RWPE2 (cell line): ENCODE measurements around the gene FGD5.

Experiments
- ATAC-seq: fragments of 200-7000 bp; cut with Tn5 transposase; 3 replicates; pipeline ENCODE4 v1.9.1; 2021; ENCODE audit warnings: low read depth
- DNase-seq: peaks from one replicate; pipeline ENCODE4 v3.0.0-alpha.2; 2020; ENCODE audit warnings: low spot score
- H3K27ac ChIP-seq: fragments of 450-650 bp; 2 replicates; pipeline ENCODE4 v1.5.1; 2017; ENCODE audit warnings: mild to moderate bottlenecking; ENCODE audit not compliant: poor library complexity, severe bottlenecking
- H3K27me3 ChIP-seq: fragments of 250-450 bp; sonication (Bioruptor Pico); 2 replicates; pipeline ENCODE4 v1.5.1; 2021; ENCODE audit warnings: mild to moderate bottlenecking, moderate library complexity; ENCODE audit not compliant: insufficient read depth, poor library complexity, severe bottlenecking
- H3K36me3 ChIP-seq: fragments of 250-450 bp; sonication (Bioruptor Pico); 2 replicates; pipeline ENCODE4 v1.5.1; 2020; ENCODE audit warnings: low read depth, mild to moderate bottlenecking, moderate library complexity
- H3K4me1 ChIP-seq: fragments of 250-450 bp; sonication (Bioruptor Pico); 2 replicates; pipeline ENCODE4 v1.5.1; 2021; ENCODE audit warnings: mild to moderate bottlenecking, moderate library complexity; ENCODE audit not compliant: insufficient read depth, poor library complexity, severe bottlenecking
- H3K4me3 ChIP-seq: fragments of 250-450 bp; sonication (Bioruptor Pico); 2 replicates; pipeline ENCODE4 v1.5.1; 2021; ENCODE audit warnings: mild to moderate bottlenecking, moderate library complexity; ENCODE audit not compliant: severe bottlenecking
- H3K9me3 ChIP-seq: fragments of 250-450 bp; sonication (Bioruptor Pico); 2 replicates; pipeline ENCODE4 v1.5.1; 2021; ENCODE audit warnings: mild to moderate bottlenecking, moderate library complexity; ENCODE audit not compliant: severe bottlenecking
- TF ChIP-seq, protein P1 (sequence below): fragments of 450-650 bp; IDR thresholded peaks from one replicate; pipeline ENCODE4 v1.5.1; 2017; ENCODE audit warnings: mild to moderate bottlenecking, moderate library complexity; ENCODE audit not compliant: poor library complexity, severe bottlenecking

FGD5 gene

GRCh38 chr3:14867936-14868570 is 49.3 kb downstream of the FGD5 start:
- no peak overlapping the region for H3K4me3 ChIP-seq
- H3K27me3 ChIP-seq = no peaks in the 10 kb centered on the region
- H3K36me3 ChIP-seq = no peaks in the 10 kb centered on the region
- ATAC-seq (no peak), DNase-seq (no peak)
- no peak overlapping the region for H3K27ac ChIP-seq
- TF ChIP-seq, protein P1, sequence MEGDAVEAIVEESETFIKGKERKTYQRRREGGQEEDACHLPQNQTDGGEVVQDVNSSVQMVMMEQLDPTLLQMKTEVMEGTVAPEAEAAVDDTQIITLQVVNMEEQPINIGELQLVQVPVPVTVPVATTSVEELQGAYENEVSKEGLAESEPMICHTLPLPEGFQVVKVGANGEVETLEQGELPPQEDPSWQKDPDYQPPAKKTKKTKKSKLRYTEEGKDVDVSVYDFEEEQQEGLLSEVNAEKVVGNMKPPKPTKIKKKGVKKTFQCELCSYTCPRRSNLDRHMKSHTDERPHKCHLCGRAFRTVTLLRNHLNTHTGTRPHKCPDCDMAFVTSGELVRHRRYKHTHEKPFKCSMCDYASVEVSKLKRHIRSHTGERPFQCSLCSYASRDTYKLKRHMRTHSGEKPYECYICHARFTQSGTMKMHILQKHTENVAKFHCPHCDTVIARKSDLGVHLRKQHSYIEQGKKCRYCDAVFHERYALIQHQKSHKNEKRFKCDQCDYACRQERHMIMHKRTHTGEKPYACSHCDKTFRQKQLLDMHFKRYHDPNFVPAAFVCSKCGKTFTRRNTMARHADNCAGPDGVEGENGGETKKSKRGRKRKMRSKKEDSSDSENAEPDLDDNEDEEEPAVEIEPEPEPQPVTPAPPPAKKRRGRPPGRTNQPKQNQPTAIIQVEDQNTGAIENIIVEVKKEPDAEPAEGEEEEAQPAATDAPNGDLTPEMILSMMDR = no peak
- H3K4me1 ChIP-seq = no peaks in the 10 kb centered on the region
- H3K9me3 ChIP-seq = no peaks in the 10 kb centered on the region

- no peak overlapping the region for H3K4me3 ChIP-seq
- DNase-seq (no peak), ATAC-seq (no peak)
- no peaks in the 10 kb centered on the region for H3K36me3 ChIP-seq
- H3K9me3 ChIP-seq = no peaks in the 10 kb centered on the region
- no peak overlapping the region for H3K27ac ChIP-seq
- no peaks in the 10 kb centered on the region for H3K4me1 ChIP-seq
- TF ChIP-seq, protein P1 = no peak
- H3K27me3 ChIP-seq = no peaks in the 10 kb centered on the region
Observed at GRCh38 chr3:14869917-14870782, 51.4 kb downstream of the FGD5 start.

- ATAC-seq = no peak
Observed at GRCh38 chr3:14870783-14871060, 52.0 kb downstream of the FGD5 start.

GRCh38 chr3:14871456-14872200 is 52.9 kb downstream of the FGD5 start:
- ATAC-seq = no peak
- no peak for DNase-seq
- Histone ChIP-seq H3K36me3 (no peaks in the 10 kb centered on the region), H3K27me3 (no peaks in the 10 kb centered on the region), H3K27ac (no peak overlapping the region), H3K9me3 (no peaks in the 10 kb centered on the region), H3K4me3 (no peak overlapping the region), H3K4me1 (no peaks in the 10 kb centered on the region)
- TF ChIP-seq, protein P1 = no peak

More at GRCh38 chr3:14870783-14871060, 52.0 kb downstream of the FGD5 start:
- Histone ChIP-seq H3K4me1 (no peaks in the 10 kb centered on the region), H3K27me3 (no peaks in the 10 kb centered on the region), H3K27ac (no peak overlapping the region), H3K9me3 (no peaks in the 10 kb centered on the region), H3K4me3 (no peak overlapping the region), H3K36me3 (no peaks in the 10 kb centered on the region)
- TF ChIP-seq, protein P1 = no peak
- no peak for DNase-seq
